Non-pigmented ciliary epithelial cell (primary cell): ENCODE measurements around the gene ACMSD.

Source experiments
- DNase-seq: peaks from one replicate; pipeline ENCODE4 v3.0.0-alpha.2; 2010; ENCODE audit warnings: low read depth

Gene ACMSD

GRCh38 chr2:134949981-134950708, 111.7 kb downstream of the ACMSD start:
- DNase-seq, result no peak

GRCh38 chr2:134950886-134951285, 112.5 kb downstream of the ACMSD start:
- no peak for DNase-seq
